GM12891 (cell line): ENCODE measurements around the gene KARS1.

Experiments
- POLR2A ChIP-seq: IDR thresholded peaks from 2 replicates; pipeline ENCODE4 v1.6.1; 2011; ENCODE audit warnings: low read depth, low read length, control low read depth
- POLR2AphosphoS5 ChIP-seq: IDR thresholded peaks from 2 replicates; pipeline ENCODE4 v1.6.1; 2011; ENCODE audit warnings: low read depth, low read length, control low read depth
- SPI1 ChIP-seq: IDR thresholded peaks from 2 replicates; pipeline ENCODE4 v1.6.1; 2011; ENCODE audit warnings: low read depth, low read length, control low read depth
- TAF1 ChIP-seq: IDR thresholded peaks from 2 replicates; pipeline ENCODE4 v1.6.1; 2011; ENCODE audit warnings: low read depth, low read length, control low read depth

DNA sequence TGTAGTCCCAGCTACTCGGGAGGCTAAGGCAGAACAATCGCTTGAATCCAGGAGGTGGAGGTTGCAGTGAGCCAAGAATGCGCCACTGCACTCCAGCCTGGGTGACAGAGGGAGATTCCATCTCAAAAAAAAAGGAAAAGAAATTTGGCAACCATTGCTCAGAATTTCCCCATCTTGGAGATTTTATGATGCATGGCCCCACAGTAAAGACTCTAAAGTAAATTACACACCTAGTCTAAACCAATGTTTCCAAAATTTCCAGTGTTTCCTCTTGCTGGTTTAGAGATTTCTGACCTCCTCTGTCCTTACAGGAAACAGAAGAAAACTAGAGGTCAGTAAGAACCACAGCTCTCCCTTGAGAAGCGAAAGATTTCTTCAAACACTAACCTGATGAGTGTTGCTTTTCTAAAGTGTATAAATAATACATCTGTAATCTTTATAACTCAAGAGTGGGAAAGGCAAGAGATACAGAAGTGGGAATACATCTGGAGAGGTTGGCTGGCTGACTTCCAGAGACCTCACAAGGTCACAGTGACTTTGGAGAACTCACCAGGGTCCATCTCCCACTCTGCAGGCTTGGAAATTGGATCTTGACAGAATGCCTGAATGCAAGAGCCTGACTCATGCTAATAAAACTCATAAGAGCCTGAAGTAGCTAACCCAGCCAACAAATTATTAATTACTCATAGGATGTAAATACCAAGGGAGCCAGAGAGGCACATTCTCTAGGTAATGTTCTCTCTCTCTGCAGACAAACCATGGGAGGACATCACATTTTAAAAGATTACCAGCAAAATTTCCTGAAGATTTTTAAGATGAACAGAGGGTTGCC, 33.2 kb downstream of the KARS1 start:
- TF ChIP-seq POLR2A (no peak), POLR2AphosphoS5 (no peak), TAF1 (no peak), SPI1 (no peak)
